Neural crest cell (in vitro differentiated cells): ENCODE measurements around the gene ZNF423. TPM values are rescaled to one million over a fixed set of nuclear protein-coding genes. Genes with fewer than 3 reads are reported as not detected.

Source experiments
- DNase-seq: peaks from one replicate; pipeline ENCODE4 v3.0.0; 2021; ENCODE audit warnings: low read depth, mixed read lengths, low spot score
- H3K27ac Mint-ChIP-seq: one replicate; pipeline ENCODE4 v1.8.0; 2021; ENCODE audit warnings: mild to moderate bottlenecking, mixed read lengths; ENCODE audit not compliant: unreplicated experiment
- H3K27me3 Mint-ChIP-seq: 2 replicates; pipeline ENCODE4 v1.8.0; 2021; ENCODE audit warnings: low read depth, mild to moderate bottlenecking, mixed read lengths
- H3K36me3 Mint-ChIP-seq: 2 replicates; pipeline ENCODE4 v1.8.0; 2021; ENCODE audit warnings: low read depth, mild to moderate bottlenecking, mixed read lengths
- H3K4me1 Mint-ChIP-seq: 2 replicates; pipeline ENCODE4 v1.8.0; 2021; ENCODE audit warnings: mixed read lengths
- H3K4me3 Mint-ChIP-seq: one replicate; pipeline ENCODE4 v1.8.0; 2021; ENCODE audit warnings: mild to moderate bottlenecking, mixed read lengths
- H3K9me3 Mint-ChIP-seq: 2 replicates; pipeline ENCODE4 v1.8.0; 2021; ENCODE audit warnings: mixed read lengths
- total RNA-seq: library from RNA; stranded (reverse); gene quantifications from 2 replicates; pipeline ENCODE4 v1.2.1, GENCODE V29; 2021
- TF ChIP-seq, protein P1 (sequence below): fragments of 200-600 bp; sonication (generic); conservative IDR thresholded peaks from 2 replicates; pipeline ENCODE4 v1.5.0; 2021; ENCODE audit warnings: antibody characterized with exemption, mild to moderate bottlenecking

The ZNF423 gene
- total RNA-seq, 1 donor from 2014 or later: 55.4 TPM

DNA sequence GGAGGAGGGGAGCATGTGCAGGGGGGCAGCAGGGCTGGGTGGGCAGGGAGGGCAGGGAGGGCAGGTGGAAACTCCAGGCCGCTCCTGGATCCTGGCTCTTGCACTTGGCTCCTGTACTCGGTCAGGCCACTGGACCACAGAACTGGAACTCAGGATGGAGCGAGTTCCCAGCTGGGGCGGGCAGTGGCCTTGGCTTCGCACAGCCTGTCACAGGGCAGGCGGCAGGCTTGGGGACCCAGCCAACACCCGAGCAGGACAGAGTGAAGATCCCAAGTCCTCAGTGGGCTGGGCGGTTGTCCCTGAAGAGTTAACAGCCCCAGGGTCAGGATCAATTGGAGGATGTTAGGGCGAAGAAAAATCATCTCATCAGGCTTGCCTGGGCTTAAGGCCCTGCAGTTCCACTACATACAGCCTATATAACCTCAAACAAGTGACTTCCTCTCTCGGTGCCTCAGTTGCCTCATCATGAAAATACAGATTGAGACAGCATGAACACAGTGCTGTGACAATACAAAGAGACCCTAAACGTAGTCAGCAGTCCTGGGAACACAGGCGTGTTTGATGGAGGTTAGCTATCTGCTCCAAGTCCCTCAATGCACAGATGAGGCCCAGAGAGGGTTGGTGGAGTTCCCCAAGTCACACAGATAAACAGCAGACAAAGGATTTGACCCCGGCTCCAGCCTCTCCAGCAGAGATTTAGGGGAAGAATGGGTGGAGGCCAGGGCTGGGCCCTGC, 21.9 kb downstream of the ZNF423 start:
- TF ChIP-seq, protein P1, sequence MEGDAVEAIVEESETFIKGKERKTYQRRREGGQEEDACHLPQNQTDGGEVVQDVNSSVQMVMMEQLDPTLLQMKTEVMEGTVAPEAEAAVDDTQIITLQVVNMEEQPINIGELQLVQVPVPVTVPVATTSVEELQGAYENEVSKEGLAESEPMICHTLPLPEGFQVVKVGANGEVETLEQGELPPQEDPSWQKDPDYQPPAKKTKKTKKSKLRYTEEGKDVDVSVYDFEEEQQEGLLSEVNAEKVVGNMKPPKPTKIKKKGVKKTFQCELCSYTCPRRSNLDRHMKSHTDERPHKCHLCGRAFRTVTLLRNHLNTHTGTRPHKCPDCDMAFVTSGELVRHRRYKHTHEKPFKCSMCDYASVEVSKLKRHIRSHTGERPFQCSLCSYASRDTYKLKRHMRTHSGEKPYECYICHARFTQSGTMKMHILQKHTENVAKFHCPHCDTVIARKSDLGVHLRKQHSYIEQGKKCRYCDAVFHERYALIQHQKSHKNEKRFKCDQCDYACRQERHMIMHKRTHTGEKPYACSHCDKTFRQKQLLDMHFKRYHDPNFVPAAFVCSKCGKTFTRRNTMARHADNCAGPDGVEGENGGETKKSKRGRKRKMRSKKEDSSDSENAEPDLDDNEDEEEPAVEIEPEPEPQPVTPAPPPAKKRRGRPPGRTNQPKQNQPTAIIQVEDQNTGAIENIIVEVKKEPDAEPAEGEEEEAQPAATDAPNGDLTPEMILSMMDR: no peak
- H3K4me3 Mint-ChIP-seq: peak overlapping the region; percentile 68
- H3K4me1 Mint-ChIP-seq: peaks cover 67% of the 10 kb centered on the region
- H3K9me3 Mint-ChIP-seq: no peaks in the 10 kb centered on the region
- H3K27ac Mint-ChIP-seq: peak overlapping the region; percentile 83
- peaks cover 9% of the 10 kb centered on the region for H3K36me3 Mint-ChIP-seq
- H3K27me3 Mint-ChIP-seq: no peaks in the 10 kb centered on the region
- DNase-seq: no peak

DNA sequence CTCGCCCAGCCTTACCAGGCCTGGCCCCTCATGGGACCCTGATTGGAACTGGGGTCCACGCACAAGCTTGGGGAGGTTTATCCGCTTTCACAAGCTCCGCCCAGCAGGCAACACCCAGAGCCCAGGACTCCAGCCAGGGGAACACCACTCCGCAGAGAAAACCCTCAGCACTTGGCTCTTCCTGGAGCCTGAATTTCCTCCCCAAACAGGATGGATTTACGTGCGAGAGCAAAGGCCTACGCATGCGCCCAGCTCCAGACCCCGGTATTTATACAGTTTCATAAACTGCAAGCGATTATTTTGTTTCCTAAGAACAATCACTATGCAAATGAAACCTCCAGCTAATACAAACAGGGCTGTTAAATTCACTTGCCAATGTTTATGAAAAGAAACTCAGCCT, 22.8 kb downstream of the ZNF423 start:
- no peak for DNase-seq
- Mint-ChIP-seq H3K27ac (peak overlapping the region; percentile 55), H3K9me3 (no peaks in the 10 kb centered on the region), H3K36me3 (peaks cover 9% of the 10 kb centered on the region), H3K4me3 (peak overlapping the region; percentile 65), H3K27me3 (no peaks in the 10 kb centered on the region), H3K4me1 (peaks cover 73% of the 10 kb centered on the region)
- TF ChIP-seq, protein P1: no peak

GRCh38 chr16:49832177-49832576, 23.7 kb downstream of the ZNF423 start:
- Mint-ChIP-seq H3K4me1 (peaks cover 73% of the 10 kb centered on the region), H3K36me3 (peaks cover 9% of the 10 kb centered on the region), H3K9me3 (no peaks in the 10 kb centered on the region), H3K4me3 (no peak overlapping the region), H3K27me3 (no peaks in the 10 kb centered on the region), H3K27ac (no peak overlapping the region)
- no peak for DNase-seq
- TF ChIP-seq, protein P1: no peak

- no peak for DNase-seq
- no peak overlapping the region for H3K27ac Mint-ChIP-seq
- peaks cover 9% of the 10 kb centered on the region for H3K36me3 Mint-ChIP-seq
- no peaks in the 10 kb centered on the region for H3K27me3 Mint-ChIP-seq
- peaks cover 65% of the 10 kb centered on the region for H3K4me1 Mint-ChIP-seq
- no peak overlapping the region for H3K4me3 Mint-ChIP-seq
- TF ChIP-seq, protein P1: no peak
- no peaks in the 10 kb centered on the region for H3K9me3 Mint-ChIP-seq
Observed at GRCh38 chr16:49830873-49831272, 25.0 kb downstream of the ZNF423 start.

DNA sequence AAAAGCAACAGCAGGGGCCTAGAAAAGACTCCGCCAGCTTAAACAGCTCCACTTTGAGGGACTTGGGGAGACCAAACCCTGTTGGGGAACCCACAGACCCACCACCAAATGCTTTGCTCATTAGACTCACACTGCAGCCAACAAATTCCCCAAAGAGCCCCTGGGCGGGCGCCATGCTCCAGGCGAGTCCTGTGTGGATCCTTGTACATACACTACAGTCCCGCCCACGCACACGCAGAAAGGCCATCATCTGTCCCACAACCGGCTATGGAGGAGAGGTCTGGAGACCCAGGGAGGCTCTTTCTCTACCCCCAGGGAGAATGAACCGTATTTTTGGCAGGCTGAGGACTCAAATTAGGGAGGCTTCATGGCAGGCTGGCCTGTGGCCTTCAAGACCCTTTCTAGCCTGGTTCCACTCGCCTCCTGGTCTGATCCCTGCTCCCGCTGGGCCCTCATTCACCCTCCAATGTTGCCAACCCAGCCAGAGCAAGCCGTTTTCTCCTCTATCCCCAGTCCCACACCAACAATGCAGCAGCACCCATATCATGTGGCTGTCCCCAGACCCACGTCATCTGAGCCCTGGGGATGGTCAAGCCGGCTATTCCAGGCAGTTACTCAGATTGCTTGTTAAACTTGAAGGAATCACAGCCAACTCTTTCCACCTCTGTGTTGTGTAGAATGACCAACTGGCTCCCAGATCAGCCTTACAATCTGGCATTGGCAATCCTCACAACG, 27.2 kb downstream of the ZNF423 start:
- H3K27ac Mint-ChIP-seq: no peak overlapping the region

More for the DNA sequence above, 27.2 kb downstream of the ZNF423 start:
- TF ChIP-seq, protein P1: no peak
- no peak for DNase-seq
- no peaks in the 10 kb centered on the region for H3K27me3 Mint-ChIP-seq
- no peak overlapping the region for H3K4me3 Mint-ChIP-seq
- H3K4me1 Mint-ChIP-seq: peaks cover 58% of the 10 kb centered on the region
- H3K9me3 Mint-ChIP-seq: no peaks in the 10 kb centered on the region
- H3K36me3 Mint-ChIP-seq: peaks cover 9% of the 10 kb centered on the region
